Measurements from ENCODE around the gene KIAA1755.
A peak's percentile ranks its signal among the peaks of the same experiment; 100 is the strongest.

The KIAA1755 gene

GRCh38 chr20:38224531-38224930 lies 36.0 kb downstream of the KIAA1755 start:
- no peak overlapping the region for H3K4me3 ChIP-seq (ENCODE audit: low read depth, low read length)
- no peak for DNase-seq (ENCODE audit: low read depth)
- TF ChIP-seq CTCF (IDR thresholded peaks at IDR 0.05; ENCODE audit: insufficient read depth, low read depth, low read length, missing control alignments): no peak

GRCh38 chr20:38223743-38224100 lies 36.8 kb downstream of the KIAA1755 start:
- TF ChIP-seq CTCF (IDR thresholded peaks at IDR 0.05; ENCODE audit: insufficient read depth, low read depth, low read length, missing control alignments): no peak
- DNase-seq (ENCODE audit: low read depth): no peak
- no peak overlapping the region for H3K4me3 ChIP-seq (ENCODE audit: low read depth, low read length)

- no peak for TF ChIP-seq CTCF (IDR thresholded peaks at IDR 0.05; ENCODE audit: insufficient read depth, low read depth, low read length, missing control alignments)
- DNase-seq (ENCODE audit: low read depth): no peak
- no peak overlapping the region for H3K4me3 ChIP-seq (ENCODE audit: low read depth, low read length)
Measured at GRCh38 chr20:38222923-38223742, 37.4 kb downstream of the KIAA1755 start.

- peak; percentile 59 for DNase-seq (ENCODE audit: low read depth)
- TF ChIP-seq CTCF (IDR thresholded peaks at IDR 0.05; ENCODE audit: insufficient read depth, low read depth, low read length, missing control alignments): peak; percentile 94
- no peak overlapping the region for H3K4me3 ChIP-seq (ENCODE audit: low read depth, low read length)
Measured at GRCh38 chr20:38222231-38222922, 38.2 kb downstream of the KIAA1755 start.

- TF ChIP-seq CTCF (IDR thresholded peaks at IDR 0.05; ENCODE audit: insufficient read depth, low read depth, low read length, missing control alignments): peak; percentile 92
- H3K4me3 ChIP-seq (ENCODE audit: low read depth, low read length): no peak overlapping the region
- peak; percentile 64 for DNase-seq (ENCODE audit: low read depth)
Measured at GRCh38 chr20:38221119-38221589, 39.4 kb downstream of the KIAA1755 start.

- H3K4me3 ChIP-seq (ENCODE audit: low read depth, low read length): no peak overlapping the region
- DNase-seq (ENCODE audit: low read depth): no peak
- TF ChIP-seq CTCF (IDR thresholded peaks at IDR 0.05; ENCODE audit: insufficient read depth, low read depth, low read length, missing control alignments): no peak
Measured at GRCh38 chr20:38220587-38221118, 39.9 kb downstream of the KIAA1755 start.
